GM19463 (cell line): Measurements from ENCODE around the gene NDUFAF5.

Source experiments
- ATAC-seq: cut with Tn5 transposase; IDR thresholded peaks from one replicate; pipeline ENCODE4 v1.9.1; 2021; ENCODE audit warnings: mild to moderate bottlenecking, moderate library complexity; ENCODE audit not compliant: unreplicated experiment

NDUFAF5 gene

GRCh38 chr20:13865791-13866351 is 81.0 kb downstream of the NDUFAF5 start:
- no peak for ATAC-seq

GRCh38 chr20:13868331-13868730 is 83.5 kb downstream of the NDUFAF5 start:
- no peak for ATAC-seq

GRCh38 chr20:13870170-13870748 is 85.4 kb downstream of the NDUFAF5 start:
- ATAC-seq, result no peak
